Fibroblast of gingiva (primary cell): ENCODE data around the gene ACAP1.
"Not testable (repeated sequence)": the region's sequence is repeated elsewhere in the genome, so short reads cannot be mapped to it uniquely, and the experiment has no call there.

Experiments
- DNase-seq: peaks from one replicate; pipeline ENCODE4 v3.0.0-alpha.2; 2011; ENCODE audit warnings: low read depth

Gene ACAP1

DNA sequence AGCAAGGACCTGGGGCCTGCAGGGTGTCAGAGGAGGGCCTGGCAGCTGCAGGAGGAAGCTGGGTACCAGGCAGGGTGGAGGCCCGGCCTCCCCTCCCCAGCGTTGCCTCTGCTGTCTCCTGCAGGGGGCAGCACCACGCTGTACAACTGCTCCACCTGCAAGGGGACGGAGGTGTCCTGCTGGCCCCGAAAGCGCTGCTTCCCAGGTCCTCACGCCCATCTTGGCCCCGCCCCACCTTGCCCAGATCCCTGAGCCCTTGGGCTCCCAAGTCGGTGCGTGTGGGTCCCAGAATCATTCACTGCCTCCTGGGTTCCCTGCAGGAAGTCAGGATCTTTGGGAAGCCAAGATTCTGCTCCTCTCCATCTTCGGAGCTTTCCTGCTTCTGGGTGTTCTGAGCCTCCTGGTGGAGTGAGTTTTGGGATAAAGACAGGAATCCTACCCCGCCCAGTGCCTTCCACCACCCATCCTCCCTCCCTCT lies 19.8 kb downstream of the ACAP1 start:
- peak; percentile 48 for DNase-seq

DNA sequence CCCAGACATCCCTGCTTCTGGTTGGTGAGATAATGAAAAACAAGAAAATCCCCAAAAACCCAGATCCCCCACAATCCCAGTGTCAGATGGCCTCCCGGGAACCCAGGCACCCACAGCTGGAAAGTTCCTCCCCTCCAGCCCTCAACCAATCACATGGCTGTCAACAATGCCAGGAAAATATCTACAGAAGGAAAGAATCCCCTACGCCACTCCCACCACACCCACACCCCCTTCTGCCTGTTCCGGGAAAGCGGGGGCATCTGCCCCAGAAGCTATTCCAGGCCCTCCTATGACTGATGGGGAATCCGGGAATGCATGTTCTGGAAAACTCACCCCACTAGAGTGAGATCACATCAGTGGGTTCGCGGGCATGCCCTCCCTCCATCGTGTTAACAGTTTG lies 20.4 kb downstream of the ACAP1 start:
- no peak for DNase-seq

DNA sequence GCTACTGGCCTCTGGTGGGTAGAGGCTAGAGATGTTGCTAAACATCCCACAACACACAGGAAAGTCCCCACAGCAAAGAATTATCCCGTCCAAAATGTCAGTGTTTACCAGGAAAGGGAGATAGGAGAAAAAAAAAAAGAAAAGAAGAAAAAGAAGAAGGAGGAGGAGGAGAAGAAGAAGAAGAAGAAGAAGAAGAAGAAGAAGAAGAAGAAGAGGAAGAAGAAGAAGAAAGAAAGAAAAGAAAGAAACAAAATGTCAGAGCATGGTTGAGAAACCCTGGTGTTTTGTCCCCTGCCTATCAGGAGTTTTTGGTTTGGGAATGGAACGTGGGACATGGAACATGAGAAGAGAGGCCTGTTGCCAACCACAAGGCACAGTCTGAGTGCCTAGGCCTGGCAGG lies 21.1 kb downstream of the ACAP1 start:
- no peak for DNase-seq

DNA sequence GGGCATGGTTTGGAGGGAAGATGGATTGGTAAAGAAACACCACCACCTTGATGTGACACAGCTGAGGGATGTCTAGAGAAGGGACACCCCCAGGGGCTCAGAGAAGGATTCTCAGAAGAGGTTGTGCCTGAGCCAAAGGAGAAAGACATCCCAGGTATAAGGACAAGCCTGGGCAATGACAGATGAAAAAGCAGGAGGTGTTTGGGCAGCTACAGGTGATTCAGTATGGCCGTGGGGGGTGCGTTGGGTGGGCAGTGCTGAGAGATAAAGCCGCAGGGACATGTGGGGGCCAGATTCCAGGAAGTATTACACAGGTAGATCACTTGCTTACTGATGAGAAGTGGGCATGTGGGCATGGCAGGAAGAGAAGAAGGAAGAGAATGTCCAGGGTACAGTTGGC lies 25.6 kb downstream of the ACAP1 start:
- DNase-seq, result no peak

DNA sequence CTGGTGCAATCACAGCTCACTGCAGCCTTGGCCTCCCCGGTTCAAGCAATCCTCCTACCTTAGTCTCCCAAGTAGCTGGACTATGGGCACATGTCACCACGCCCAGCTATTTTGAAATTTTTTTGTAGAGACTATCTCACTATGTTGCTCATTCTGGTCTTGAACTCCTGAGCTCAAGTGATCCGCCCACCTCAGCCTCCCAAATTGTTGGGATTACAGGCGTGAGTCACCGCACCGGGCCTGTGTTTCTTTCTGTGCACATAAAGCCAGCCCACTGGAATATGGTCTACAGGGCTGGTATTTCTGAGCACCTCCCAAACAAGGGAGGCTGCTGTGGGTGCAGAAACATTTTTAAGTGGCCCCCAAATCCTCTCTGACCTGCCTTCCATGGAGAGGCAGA lies 27.0 kb downstream of the ACAP1 start:
- DNase-seq, result no peak

DNA sequence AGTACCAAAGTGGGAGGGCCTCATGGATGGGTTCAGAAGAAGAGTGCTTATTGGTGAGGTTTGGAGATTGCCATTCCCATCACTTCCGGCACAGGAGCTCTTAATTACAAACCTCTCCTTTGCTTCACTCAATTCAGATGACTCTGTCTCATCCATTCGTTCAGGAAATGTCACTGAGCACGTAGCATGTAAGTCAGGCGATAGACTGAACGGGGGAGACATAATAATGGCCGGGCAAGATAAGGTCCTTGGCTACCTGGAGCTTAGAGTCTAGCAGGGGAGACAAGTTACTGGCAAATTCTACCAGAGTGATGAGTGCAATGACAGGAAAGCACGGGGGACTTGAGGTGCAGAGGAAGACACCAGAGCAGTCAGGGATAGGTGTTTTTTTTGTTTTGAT lies 29.6 kb downstream of the ACAP1 start:
- not testable (repeated sequence) for DNase-seq

DNA sequence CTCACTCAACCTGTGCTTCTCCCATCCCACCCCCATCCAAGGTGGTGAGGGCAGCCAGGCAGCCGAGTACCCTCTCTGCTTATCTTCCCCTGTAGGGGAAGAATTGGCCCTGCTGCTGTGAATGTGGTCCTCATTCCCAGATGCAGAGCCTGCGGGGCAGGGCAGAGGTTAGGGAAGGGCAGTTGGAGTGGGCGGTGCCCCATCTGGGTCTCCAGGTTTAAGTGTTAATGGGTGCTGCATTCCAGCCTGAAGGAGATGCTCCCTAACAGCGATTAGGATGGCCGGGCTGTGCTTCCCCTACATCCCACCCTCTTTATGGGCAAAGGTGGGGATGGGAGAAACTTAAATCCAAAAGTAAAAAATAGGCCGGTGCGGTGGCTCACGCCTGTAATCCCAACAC lies 30.8 kb downstream of the ACAP1 start:
- no peak for DNase-seq

DNA sequence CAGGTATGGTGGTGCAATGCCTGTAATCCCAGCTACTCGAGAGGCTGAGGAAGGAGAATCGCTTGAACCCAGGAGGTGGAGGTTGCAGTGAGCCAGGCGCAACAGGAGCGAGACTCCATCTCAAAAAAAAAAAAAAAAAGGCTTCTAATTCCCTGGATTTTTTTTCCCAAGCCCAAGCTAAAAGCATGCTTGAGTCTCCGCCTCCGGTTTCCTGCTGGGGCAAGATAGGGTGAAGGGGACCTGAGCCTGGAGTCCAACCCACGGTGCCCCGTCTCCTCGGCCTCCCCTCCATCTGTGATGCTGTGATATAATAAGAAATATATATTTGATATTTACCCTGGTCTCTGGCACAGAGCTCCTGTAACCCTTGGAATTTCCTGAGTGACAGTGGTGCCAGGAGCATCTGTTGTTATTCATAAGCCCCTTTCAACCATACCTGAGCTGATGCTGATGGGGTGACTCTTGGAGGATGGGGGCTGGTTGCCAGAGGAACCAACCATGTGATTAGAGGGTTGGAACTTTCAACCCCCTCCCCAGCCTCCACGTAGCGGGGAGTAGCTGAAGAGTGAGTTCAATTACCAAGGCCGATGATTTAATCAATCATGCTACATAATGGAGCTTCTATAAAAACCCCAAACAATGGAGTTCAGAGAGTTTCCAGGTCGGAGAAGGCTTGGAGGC lies 31.7 kb downstream of the ACAP1 start:
- DNase-seq, result no peak

DNA sequence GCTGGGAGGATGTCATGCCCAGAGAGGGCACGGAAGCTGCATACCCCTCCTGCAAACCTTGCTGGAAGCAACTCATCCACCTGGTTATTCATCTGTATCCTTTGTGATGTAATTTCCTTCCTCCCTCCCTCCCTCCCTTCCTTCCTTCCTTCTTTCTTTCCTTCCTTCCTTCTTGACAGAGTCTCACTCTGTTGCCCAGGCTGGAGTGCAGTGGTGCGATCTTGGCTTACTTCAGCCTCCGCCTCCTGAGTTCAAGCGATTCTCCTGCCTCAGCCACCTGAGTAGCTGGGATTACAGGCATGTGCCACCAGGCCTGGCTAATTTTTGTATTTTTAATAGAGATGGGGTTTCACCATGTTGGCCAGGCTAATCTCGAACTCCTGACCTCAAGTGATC lies 32.3 kb downstream of the ACAP1 start:
- DNase-seq, result not testable (repeated sequence)

DNA sequence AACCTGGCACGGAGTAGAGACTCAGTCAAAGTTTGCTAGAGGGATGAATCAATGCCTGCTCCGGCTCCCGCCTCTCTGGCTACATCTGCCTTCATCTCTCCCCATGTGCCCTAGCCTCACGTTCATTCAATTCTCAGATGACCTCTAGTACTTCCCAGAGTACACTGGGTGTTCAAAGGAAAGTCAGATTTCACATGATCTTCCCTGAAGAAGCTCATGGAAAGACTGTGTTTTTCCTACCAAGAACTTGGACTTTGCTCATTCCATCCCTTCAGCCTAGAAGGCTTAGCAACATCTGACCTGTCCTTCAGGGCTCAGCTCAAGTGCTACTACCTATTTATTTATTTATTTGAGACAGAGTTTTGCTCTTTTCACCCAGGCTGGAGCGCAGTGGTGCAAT lies 33.5 kb downstream of the ACAP1 start:
- no peak for DNase-seq

DNA sequence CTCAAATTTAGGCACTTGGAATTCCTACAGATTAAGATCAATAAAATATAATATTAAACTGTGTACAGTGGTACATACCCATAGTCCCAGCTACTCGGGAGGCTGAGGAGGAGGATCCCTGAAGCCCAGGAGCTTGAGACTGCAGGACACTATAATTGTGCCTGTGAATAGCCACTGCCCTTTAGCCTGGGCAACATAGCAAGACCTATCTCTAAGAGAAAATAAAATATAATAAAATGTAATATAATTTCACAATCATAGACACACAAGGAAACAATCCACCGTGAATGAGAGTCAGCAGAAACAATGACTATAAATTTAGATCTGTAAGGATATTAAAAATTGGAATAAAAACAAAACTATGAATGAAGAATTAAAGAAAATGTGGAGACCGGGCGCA lies 34.5 kb downstream of the ACAP1 start:
- DNase-seq, result no peak

DNA sequence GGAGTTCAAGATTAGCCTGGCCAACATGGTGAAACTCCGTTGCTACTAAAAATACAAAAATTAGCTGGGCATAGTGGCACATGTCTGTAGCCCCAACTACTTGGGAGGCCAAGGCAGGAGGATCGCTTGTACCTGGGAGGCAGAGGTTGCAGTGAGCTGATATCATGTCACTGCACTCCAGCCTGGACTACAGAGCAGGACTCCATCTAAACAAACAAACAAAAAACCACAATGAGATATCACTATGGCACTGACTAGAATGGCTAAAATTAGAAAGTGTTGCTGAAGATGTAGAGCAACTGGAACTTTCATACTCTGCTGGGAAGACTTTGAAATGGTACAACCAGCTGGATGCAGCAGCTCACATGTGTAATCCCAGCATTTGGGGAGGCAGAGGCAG lies 38.0 kb downstream of the ACAP1 start:
- no peak for DNase-seq

DNA sequence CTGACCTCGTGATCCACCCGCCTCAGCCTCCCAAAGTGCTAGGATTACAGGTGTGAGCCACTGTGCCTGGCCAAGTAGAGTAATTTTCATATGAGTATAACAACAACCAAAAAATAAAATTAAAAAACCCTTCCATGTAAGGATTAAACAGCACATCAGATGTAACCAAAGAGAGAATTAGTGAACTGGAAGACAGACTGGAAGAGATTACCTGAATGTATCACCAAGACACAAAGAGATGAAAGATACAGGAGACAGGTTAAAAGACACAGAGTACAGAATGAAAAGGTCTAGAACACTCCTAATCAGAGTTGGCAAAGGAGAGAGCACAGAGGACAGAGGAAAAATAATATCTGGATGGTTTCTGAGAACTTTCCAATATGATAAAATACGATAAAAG lies 42.8 kb downstream of the ACAP1 start:
- DNase-seq, result no peak

DNA sequence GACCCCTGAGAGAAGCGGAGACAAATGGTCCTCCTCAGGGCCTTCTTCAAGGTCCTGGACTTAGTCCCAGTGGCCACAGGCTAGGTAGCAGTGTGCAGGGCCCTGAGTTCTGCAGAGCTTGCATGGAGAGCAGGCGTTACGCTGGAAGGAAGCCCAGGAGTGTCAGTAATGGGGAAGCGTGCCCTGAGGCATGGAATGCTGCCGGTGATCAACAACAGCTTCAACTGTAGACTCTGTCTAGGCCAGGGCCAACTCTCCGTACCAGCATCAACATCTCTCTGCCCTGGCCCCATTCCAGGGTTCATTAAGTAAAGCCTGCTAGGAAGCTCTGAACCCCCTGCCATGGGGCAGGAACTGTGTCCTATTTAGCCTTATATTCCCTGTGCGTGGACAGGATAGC lies 44.0 kb downstream of the ACAP1 start:
- peak; percentile 79 for DNase-seq

DNA sequence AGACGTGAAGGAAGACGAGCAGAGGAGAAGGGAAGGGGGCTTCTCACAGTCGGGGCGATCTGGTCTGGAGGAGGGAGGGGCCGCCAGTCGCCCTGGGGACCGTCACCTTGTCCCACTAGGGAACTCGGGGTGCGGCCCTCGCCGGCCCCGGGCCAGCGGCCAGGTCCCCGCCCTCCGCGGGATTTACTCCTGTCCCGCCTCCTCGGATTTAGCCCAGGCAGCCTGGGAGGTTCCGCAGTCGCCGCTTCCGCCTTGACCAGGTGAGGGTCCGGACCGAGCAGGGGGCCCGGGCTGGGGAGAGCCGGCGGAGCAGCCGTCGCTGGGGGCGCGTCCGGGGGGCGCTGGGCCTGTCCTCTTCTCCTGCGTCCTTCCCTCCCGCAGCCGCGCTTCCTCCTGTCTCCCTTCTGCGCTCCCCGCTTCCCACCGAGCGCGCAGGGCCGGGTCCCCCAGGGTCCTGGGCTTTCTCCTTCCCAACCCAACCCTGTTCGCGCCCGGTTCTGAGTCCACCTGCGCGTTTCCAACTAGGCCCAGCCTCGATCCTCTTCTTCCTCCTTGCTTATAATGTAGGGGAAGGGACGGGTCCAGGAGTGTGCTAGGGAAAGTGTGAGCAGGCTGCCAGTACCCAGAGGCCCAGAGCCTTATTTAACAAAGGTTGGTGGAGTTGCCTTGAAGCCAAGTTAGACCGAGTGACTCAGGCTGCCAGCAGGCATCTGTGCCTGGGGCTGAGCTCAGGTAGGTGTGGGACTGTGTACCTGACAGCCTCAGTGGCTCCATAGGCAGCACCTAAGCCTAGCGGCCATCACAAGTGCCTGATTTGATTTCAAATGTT lies 44.7 kb downstream of the ACAP1 start, which contains the start of gene TNK1:
TNK1 (plus strand) TSS at position 235 of the 829 bp plus-strand sequence. CDS start 1,838 bp downstream, outside the sequence.
- no peak for DNase-seq

DNA sequence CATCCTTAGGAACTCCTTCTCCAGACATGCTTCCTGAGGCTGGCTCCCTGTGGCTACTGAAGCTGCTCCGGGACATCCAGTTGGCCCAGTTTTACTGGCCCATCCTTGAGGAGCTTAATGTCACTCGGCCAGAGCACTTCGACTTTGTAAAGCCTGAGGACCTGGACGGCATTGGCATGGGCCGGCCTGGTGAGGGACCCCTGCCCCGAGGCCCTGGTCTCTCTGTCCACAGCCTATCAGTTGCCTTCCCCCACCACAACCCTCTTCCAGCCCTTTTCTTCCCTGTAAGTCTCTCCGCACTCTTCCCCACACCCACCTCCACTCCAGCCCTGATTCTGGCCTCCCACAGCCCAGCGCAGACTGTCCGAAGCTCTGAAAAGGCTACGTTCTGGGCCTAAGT lies 46.6 kb downstream of the ACAP1 start:
- no peak for DNase-seq

DNA sequence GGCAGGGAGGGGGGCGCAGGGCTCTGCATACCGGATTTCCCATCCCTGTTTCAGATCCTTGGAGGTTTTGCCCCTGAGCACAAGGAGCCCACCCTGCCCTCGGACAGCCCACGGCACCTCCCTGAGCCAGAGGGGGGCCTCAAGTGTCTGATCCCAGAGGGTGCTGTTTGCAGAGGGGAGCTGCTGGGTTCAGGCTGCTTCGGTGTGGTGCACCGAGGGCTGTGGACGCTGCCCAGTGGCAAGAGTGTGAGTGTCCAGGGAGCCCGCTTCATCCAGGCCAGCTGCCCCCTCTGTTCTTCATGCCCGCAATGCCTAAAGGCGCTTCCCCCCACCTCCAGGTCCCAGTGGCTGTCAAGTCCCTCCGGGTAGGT lies 47.0 kb downstream of the ACAP1 start:
- DNase-seq, result no peak

DNA sequence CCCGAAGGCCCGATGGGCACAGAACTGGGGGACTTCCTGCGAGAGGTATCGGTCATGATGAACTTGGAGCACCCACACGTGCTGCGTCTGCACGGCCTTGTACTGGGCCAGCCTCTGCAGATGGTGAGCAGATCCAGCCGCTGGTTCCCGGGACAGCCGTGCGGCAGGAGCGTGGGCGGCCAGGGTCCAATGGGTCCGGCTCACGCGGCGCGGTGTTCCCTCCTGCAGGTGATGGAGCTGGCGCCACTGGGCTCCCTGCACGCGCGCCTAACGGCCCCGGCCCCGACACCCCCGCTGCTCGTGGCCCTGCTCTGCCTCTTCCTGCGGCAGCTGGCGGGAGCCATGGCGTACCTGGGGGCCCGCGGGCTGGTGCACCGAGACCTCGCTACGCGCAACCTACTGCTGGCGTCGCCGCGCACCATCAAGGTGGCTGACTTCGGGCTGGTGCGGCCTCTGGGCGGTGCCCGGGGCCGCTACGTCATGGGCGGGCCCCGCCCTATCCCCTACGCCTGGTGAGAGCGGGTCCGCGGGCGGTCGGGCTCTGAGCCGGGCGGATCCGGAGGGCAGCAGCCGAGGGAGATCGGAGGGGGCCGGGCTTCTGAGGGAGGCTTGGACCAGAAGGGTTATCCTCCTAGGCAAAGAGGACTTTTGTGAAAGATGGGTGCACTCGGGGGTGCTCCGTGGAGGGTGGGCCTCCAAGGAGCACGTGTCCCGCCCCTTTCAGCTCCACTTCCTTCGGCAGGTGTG lies 47.6 kb downstream of the ACAP1 start:
- no peak for DNase-seq

DNA sequence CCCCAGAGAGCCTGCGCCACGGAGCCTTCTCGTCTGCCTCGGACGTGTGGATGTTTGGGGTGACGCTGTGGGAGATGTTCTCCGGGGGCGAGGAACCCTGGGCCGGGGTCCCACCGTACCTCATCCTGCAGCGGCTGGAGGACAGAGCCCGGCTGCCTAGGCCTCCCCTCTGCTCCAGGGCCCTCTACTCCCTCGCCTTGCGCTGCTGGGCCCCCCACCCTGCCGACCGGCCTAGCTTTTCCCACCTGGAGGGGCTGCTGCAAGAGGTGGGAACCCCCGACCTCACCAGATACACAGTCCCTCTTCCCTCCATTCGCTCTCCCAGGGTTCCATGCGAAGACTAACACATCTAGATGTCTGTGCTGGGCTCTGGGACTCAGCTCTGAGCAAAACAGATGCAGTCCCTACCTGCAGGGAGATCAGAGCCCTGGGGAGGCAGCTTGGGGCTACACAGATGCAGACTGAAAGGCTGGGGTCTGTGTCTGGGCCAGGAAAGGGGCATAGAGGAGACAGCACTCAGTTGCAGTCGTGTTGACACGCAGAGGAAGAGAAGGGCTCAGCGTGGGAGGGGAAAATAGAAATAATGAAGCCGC lies 48.3 kb downstream of the ACAP1 start:
- DNase-seq, result no peak

DNA sequence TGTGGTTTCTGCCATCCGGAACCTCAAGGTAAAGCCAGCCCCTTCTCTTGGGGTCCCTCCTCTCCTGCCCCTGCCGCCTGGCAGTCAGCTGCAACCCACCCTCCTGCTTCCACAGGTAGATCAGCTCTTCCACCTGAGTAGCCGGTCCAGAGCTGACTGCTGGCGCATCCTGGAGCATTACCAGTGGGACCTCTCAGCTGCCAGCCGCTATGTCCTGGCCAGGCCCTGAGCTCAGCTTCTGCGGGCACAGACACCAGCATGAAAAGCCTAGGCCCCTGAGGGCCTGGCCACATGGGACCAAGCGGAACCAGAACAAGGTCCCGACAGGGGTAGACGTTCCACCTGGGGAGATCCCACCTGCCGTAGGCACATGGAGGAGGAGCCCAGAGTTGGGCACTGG lies 52.5 kb downstream of the ACAP1 start:
- DNase-seq, result no peak

DNA sequence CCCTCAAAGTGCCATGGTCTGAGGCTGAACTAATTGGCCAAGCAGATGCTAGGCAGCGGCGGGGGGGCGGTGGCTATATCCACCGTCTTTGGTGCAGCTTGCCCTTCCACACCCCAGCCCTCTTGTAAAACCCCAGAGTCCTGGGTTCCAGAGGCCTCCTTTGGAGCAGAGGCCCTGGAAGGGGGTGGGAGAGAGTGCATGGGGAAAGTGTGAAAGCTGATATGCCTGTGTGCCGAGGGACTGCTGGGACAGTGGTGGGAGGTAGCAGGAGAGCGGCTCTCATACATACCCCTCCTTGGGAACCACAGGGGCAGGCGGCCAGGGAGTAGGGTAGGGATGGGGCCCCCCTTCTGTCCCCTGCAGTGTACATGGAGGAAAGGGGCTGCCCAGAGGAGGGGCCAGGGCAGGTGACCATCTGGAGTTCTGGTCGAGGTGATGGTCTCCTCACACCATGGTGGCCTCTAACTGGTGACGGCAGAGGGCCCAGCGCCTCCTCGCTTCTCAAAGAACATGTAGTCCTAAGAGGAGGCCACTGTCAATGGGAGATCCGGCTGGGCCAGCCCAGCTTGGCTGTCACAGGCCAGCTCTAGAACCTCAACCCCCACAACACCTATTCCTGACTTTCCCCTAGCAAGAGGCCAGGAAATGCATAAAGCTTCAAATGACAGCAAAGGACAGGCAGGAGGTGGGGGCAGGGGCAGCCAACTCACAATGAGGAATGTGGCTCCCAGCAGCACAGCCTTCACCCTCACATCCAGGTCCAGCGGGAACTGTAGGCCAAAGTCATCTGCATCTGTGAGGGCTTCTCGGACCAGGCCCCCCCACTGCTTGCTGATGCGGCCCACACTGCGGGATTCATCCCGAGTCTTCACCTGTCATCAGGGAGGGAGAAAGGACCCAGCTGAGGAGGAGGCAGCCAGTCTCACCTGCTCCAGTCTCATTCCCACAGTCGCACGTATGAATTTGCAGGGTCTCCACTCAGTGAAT lies 53.9 kb downstream of the ACAP1 start:
- DNase-seq, result no peak
